Panc1 (cell line): ENCODE measurements around the gene MYL3. TPM values are rescaled to one million over a fixed set of nuclear protein-coding genes. Genes with fewer than 3 reads are reported as not detected.

Experiments
- ATAC-seq: fragments of 200-7000 bp; cut with Tn5 transposase; 2 replicates; pipeline ENCODE4 v1.9.1; 2020; ENCODE audit warnings: mild to moderate bottlenecking, moderate library complexity
- BruUV-seq: library from RNA; stranded (reverse); fragments of 400-500 nt; replicated peaks from 2 replicates; lab custom pipeline; 2021; lab: Mats Ljungman, UMichigan
- CTCF ChIA-PET: fragments of 300-600 bp; sonication (Branson Sonifier 250); formaldehyde crosslinking; loops from one replicate; lab custom pipeline; 2022; ENCODE audit warnings: antibody characterized with exemption; lab: Charles Lee
- POLR2A ChIA-PET: fragments of 300-600 bp; sonication (Branson Sonifier 250); formaldehyde crosslinking; loops from one replicate; lab custom pipeline; 2022; ENCODE audit warnings: antibody characterized with exemption; lab: Charles Lee
- DNase-seq: peaks from one replicate; pipeline ENCODE4 v3.0.0-alpha.2; 2010; ENCODE audit warnings: low read depth, low spot score
- H3K27ac ChIP-seq: 2 replicates; pipeline ENCODE4 v1.5.1; 2011; ENCODE audit warnings: mild to moderate bottlenecking, low read length, inconsistent platforms
- H3K27me3 ChIP-seq: fragments of 200-500 bp; sonication (Bioruptor generic); 2 replicates; pipeline ENCODE4 v1.6.0; 2014; ENCODE audit warnings: low read length, inconsistent platforms; ENCODE audit not compliant: control insufficient read depth, insufficient read depth
- H3K36me3 ChIP-seq: fragments of 200-500 bp; sonication (Bioruptor generic); 2 replicates; pipeline ENCODE4 v1.5.1; 2014; ENCODE audit warnings: inconsistent platforms, mild to moderate bottlenecking, low read length, moderate library complexity; ENCODE audit not compliant: control insufficient read depth, insufficient read depth
- H3K4me1 ChIP-seq: 2 replicates; pipeline ENCODE4 v1.5.1; 2011; ENCODE audit warnings: inconsistent platforms, mild to moderate bottlenecking, low read length, moderate library complexity; ENCODE audit not compliant: control insufficient read depth, insufficient read depth
- H3K4me3 ChIP-seq, 2 experiments: 2 replicates each; pipeline ENCODE4 v1.5.1; 2011 to 2012; ENCODE audit warnings: low read depth in 2 of 2, low read length in 2 of 2, mild to moderate bottlenecking in 2 of 2, inconsistent platforms in 1 of 2, moderate library complexity in 1 of 2
- H3K9me3 ChIP-seq: fragments of 200-500 bp; sonication (Bioruptor generic); 2 replicates; pipeline ENCODE4 v1.5.1; 2014; ENCODE audit warnings: low read depth, mild to moderate bottlenecking, inconsistent platforms, low read length, moderate library complexity; ENCODE audit not compliant: control insufficient read depth, insufficient read depth
- POLR2AphosphoS5 ChIP-seq: IDR thresholded peaks from 2 replicates; pipeline ENCODE4 v1.6.1; 2012; ENCODE audit warnings: mild to moderate bottlenecking, low read depth, low read length, moderate library complexity
- SIN3A ChIP-seq: IDR thresholded peaks from 2 replicates; pipeline ENCODE4 v1.6.1; 2012; ENCODE audit warnings: low read depth, mild to moderate bottlenecking, low read length, moderate library complexity, borderline replicate concordance; ENCODE audit not compliant: insufficient read depth
- TCF7L2 ChIP-seq: IDR thresholded peaks from 2 replicates; pipeline ENCODE4 v1.6.1; 2011; ENCODE audit warnings: mild to moderate bottlenecking, low read depth, low read length, inconsistent platforms
- in situ Hi-C: cut with HindIII; loops from 2 replicates; pipeline ENCODE4 v1.10.0; 2016; ENCODE audit warnings: low sequenced_read_pairs, low pct_unique_long_range_greater_than_20kb
- intact Hi-C: fragments of 100-400 bp; cut with micrococcal nuclease; formaldehyde crosslinking; loops from one replicate; pipeline ENCODE4 v1.10.0; 2022; ENCODE audit not compliant: unreplicated experiment
- total RNA-seq: library from RNA; stranded (reverse); gene quantifications from one replicate; pipeline ENCODE4 v1.2.1, GENCODE V29; 2021; ENCODE audit not compliant: unreplicated experiment
- TF ChIP-seq, protein P1 (sequence below), 2 experiments: IDR thresholded peaks; 2 replicates each; pipeline ENCODE4 v1.6.1; 2011 to 2012; ENCODE audit warnings: low read depth in 2 of 2, control low read depth in 1 of 2, low read length in 1 of 2, mild to moderate bottlenecking in 1 of 2, moderate library complexity in 1 of 2; ENCODE audit not compliant: insufficient read depth in 1 of 2
- TF ChIP-seq, protein P2 (sequence below): fragments of 450-650 bp; IDR thresholded peaks from 2 replicates; pipeline ENCODE4 v1.5.1; 2017; ENCODE audit warnings: mild to moderate bottlenecking

The MYL3 gene
- total RNA-seq, 1 experiment from 2014 or later, result not detected

- H3K9me3 ChIP-seq, result no peaks in the 10 kb centered on the region
- no peaks in the 10 kb centered on the region for H3K4me1 ChIP-seq
- H3K27ac ChIP-seq, result no peak overlapping the region
- DNase-seq (no peak), ATAC-seq (no peak)
- BruUV-seq, result no TSS peak
- ChIA-PET POLR2A (no interaction called here), CTCF (interaction anchor here (1.5 kb wide), 1 partner anchor 27 kb away, joined by 4 read pairs; no protein-coding TSS in a partner anchor)
- in situ Hi-C loops (no loop called here), intact Hi-C loops (loop anchor here (5.0 kb wide), 1 partner anchor 39 kb away; no protein-coding TSS in a partner anchor)
- no peaks in the 10 kb centered on the region for H3K36me3 ChIP-seq
- TF ChIP-seq, protein P1, sequence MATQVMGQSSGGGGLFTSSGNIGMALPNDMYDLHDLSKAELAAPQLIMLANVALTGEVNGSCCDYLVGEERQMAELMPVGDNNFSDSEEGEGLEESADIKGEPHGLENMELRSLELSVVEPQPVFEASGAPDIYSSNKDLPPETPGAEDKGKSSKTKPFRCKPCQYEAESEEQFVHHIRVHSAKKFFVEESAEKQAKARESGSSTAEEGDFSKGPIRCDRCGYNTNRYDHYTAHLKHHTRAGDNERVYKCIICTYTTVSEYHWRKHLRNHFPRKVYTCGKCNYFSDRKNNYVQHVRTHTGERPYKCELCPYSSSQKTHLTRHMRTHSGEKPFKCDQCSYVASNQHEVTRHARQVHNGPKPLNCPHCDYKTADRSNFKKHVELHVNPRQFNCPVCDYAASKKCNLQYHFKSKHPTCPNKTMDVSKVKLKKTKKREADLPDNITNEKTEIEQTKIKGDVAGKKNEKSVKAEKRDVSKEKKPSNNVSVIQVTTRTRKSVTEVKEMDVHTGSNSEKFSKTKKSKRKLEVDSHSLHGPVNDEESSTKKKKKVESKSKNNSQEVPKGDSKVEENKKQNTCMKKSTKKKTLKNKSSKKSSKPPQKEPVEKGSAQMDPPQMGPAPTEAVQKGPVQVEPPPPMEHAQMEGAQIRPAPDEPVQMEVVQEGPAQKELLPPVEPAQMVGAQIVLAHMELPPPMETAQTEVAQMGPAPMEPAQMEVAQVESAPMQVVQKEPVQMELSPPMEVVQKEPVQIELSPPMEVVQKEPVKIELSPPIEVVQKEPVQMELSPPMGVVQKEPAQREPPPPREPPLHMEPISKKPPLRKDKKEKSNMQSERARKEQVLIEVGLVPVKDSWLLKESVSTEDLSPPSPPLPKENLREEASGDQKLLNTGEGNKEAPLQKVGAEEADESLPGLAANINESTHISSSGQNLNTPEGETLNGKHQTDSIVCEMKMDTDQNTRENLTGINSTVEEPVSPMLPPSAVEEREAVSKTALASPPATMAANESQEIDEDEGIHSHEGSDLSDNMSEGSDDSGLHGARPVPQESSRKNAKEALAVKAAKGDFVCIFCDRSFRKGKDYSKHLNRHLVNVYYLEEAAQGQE (IDR thresholded peaks at IDR 0.05; ENCODE audit: insufficient read depth in 1 of 2, low read depth in 2 of 2, low read length in 1 of 2), result no peak
- TF ChIP-seq POLR2AphosphoS5, result no peak
- no peak for TF ChIP-seq SIN3A
- TF ChIP-seq TCF7L2, result no peak
- H3K4me3 ChIP-seq, result no peak overlapping the region
- H3K27me3 ChIP-seq, result no peaks in the 10 kb centered on the region
Observed at GRCh38 chr3:46868287-46868686, 5.0 kb upstream of the MYL3 start.

- Histone ChIP-seq H3K4me3 (no peak overlapping the region), H3K9me3 (no peaks in the 10 kb centered on the region), H3K4me1 (no peaks in the 10 kb centered on the region), H3K36me3 (no peaks in the 10 kb centered on the region), H3K27me3 (no peaks in the 10 kb centered on the region), H3K27ac (no peak overlapping the region)
- DNase-seq (no peak), ATAC-seq (no peak)
- in situ Hi-C loops, result no loop called here
- intact Hi-C loops, result loop anchor here (5.0 kb wide), 1 partner anchor 40 kb away; no protein-coding TSS in a partner anchor
- POLR2A ChIA-PET, result no interaction called here
- no TSS peak for BruUV-seq
- CTCF ChIA-PET, result interaction anchor here (1.5 kb wide), 1 partner anchor 28 kb away, joined by 4 read pairs; no protein-coding TSS in a partner anchor
- TF ChIP-seq SIN3A (no peak), TCF7L2 (no peak), POLR2AphosphoS5 (no peak)
- TF ChIP-seq, protein P1 (IDR thresholded peaks at IDR 0.05; ENCODE audit: insufficient read depth in 1 of 2, low read depth in 2 of 2, low read length in 1 of 2), result no peak
- TF ChIP-seq, protein P2, sequence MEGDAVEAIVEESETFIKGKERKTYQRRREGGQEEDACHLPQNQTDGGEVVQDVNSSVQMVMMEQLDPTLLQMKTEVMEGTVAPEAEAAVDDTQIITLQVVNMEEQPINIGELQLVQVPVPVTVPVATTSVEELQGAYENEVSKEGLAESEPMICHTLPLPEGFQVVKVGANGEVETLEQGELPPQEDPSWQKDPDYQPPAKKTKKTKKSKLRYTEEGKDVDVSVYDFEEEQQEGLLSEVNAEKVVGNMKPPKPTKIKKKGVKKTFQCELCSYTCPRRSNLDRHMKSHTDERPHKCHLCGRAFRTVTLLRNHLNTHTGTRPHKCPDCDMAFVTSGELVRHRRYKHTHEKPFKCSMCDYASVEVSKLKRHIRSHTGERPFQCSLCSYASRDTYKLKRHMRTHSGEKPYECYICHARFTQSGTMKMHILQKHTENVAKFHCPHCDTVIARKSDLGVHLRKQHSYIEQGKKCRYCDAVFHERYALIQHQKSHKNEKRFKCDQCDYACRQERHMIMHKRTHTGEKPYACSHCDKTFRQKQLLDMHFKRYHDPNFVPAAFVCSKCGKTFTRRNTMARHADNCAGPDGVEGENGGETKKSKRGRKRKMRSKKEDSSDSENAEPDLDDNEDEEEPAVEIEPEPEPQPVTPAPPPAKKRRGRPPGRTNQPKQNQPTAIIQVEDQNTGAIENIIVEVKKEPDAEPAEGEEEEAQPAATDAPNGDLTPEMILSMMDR, result no peak
Observed at GRCh38 chr3:46867550-46867898, 4.3 kb upstream of the MYL3 start.
